ENCODE results near the gene CCND1.
"Not testable (repeated sequence)": the region's sequence is repeated elsewhere in the genome, so short reads cannot be mapped to it uniquely, and the experiment has no call there.

CCND1 gene

GRCh38 chr11:69618237-69618636, 22.7 kb upstream of the CCND1 start:
- no peak for DNase-seq (ENCODE audit: low spot score)

- DNase-seq (ENCODE audit: low spot score) = no peak
These were observed 20.2 kb upstream of the CCND1 start for GRCh38 chr11:69620683-69621290.

- DNase-seq (ENCODE audit: low spot score) = not testable (repeated sequence)
These were observed 18.8 kb upstream of the CCND1 start for GRCh38 chr11:69622097-69622681.

GRCh38 chr11:69624293-69624692, 16.7 kb upstream of the CCND1 start:
- DNase-seq (ENCODE audit: low spot score) = no peak

- no peak for DNase-seq (ENCODE audit: low spot score)
These were observed 15.5 kb upstream of the CCND1 start for GRCh38 chr11:69625476-69625875.

GRCh38 chr11:69627551-69627950, 13.4 kb upstream of the CCND1 start:
- DNase-seq (ENCODE audit: low spot score) = no peak

- DNase-seq (ENCODE audit: low spot score) = no peak
These were observed 10.9 kb upstream of the CCND1 start for GRCh38 chr11:69630017-69630416.

- DNase-seq (ENCODE audit: low spot score) = no peak
These were observed 10.5 kb upstream of the CCND1 start for GRCh38 chr11:69630424-69630823.

GRCh38 chr11:69632900-69633299, 8.1 kb upstream of the CCND1 start:
- no peak for DNase-seq (ENCODE audit: low spot score)

- DNase-seq (ENCODE audit: low spot score) = no peak
These were observed 6.9 kb upstream of the CCND1 start for GRCh38 chr11:69634069-69634468.

GRCh38 chr11:69634590-69634989, 6.4 kb upstream of the CCND1 start:
- DNase-seq (ENCODE audit: low spot score) = no peak

- DNase-seq (ENCODE audit: low spot score) = no peak
These were observed 5.8 kb upstream of the CCND1 start for GRCh38 chr11:69635195-69635594.

- DNase-seq (ENCODE audit: low spot score) = no peak
These were observed 5.0 kb upstream of the CCND1 start for GRCh38 chr11:69635804-69636511.

- DNase-seq (ENCODE audit: low spot score) = no peak
These were observed 4.3 kb upstream of the CCND1 start for GRCh38 chr11:69636512-69637197.

GRCh38 chr11:69637198-69637940, 3.6 kb upstream of the CCND1 start:
- no peak for DNase-seq (ENCODE audit: low spot score)

- peak; percentile 70 for DNase-seq (ENCODE audit: low spot score)
These were observed 2.8 kb upstream of the CCND1 start for GRCh38 chr11:69637941-69638871.

GRCh38 chr11:69638941-69639681, 1.8 kb upstream of the CCND1 start:
- DNase-seq (ENCODE audit: low spot score) = peak; percentile 83

- no peak for DNase-seq (ENCODE audit: low spot score)
These were observed 1.1 kb upstream of the CCND1 start for GRCh38 chr11:69639831-69640230.

GRCh38 chr11:69640260-69640994, 529 bp upstream of the CCND1 start:
- DNase-seq (ENCODE audit: low spot score) = no peak

Data from D341Med (cell line).